ENCODE results near the gene GRIK1.
"Not testable (repeated sequence)": the region's sequence is repeated elsewhere in the genome, so short reads cannot be mapped to it uniquely, and the experiment has no call there.

The GRIK1 gene

GRCh38 chr21:29610779-29611360, 328.9 kb downstream of the GRIK1 start:
- DNase-seq (ENCODE audit: low read depth, low spot score), result no peak

- DNase-seq (ENCODE audit: low read depth, low spot score), result no peak
Measured at GRCh38 chr21:29606613-29607012, 333.2 kb downstream of the GRIK1 start.

- not testable (repeated sequence) for DNase-seq (ENCODE audit: low read depth, low spot score)
Measured at GRCh38 chr21:29605219-29605618, 334.6 kb downstream of the GRIK1 start.

- no peak for DNase-seq (ENCODE audit: low read depth, low spot score)
Measured at GRCh38 chr21:29604076-29604475, 335.7 kb downstream of the GRIK1 start.

- no peak for DNase-seq (ENCODE audit: low read depth, low spot score)
Measured at GRCh38 chr21:29601047-29601446, 338.7 kb downstream of the GRIK1 start.

GRCh38 chr21:29586696-29587095, 353.1 kb downstream of the GRIK1 start:
- DNase-seq (ENCODE audit: low read depth, low spot score), result no peak

GRCh38 chr21:29585462-29585861, 354.3 kb downstream of the GRIK1 start:
- DNase-seq (ENCODE audit: low read depth, low spot score), result no peak

- no peak for DNase-seq (ENCODE audit: low read depth, low spot score)
Measured at GRCh38 chr21:29583424-29583924, 356.3 kb downstream of the GRIK1 start.

GRCh38 chr21:29582855-29583254, 356.9 kb downstream of the GRIK1 start:
- no peak for DNase-seq (ENCODE audit: low read depth, low spot score)

GRCh38 chr21:29581393-29581792, 358.4 kb downstream of the GRIK1 start:
- DNase-seq (ENCODE audit: low read depth, low spot score), result no peak

GRCh38 chr21:29580732-29581285, 359.0 kb downstream of the GRIK1 start:
- no peak for DNase-seq (ENCODE audit: low read depth, low spot score)

- DNase-seq (ENCODE audit: low read depth, low spot score), result no peak
Measured at GRCh38 chr21:29578306-29578705, 361.5 kb downstream of the GRIK1 start.

- no peak for DNase-seq (ENCODE audit: low read depth, low spot score)
Measured at GRCh38 chr21:29571949-29572348, 367.8 kb downstream of the GRIK1 start.

- no peak for DNase-seq (ENCODE audit: low read depth, low spot score)
Measured at GRCh38 chr21:29568020-29568697, 371.6 kb downstream of the GRIK1 start.

GRCh38 chr21:29557931-29558725, 381.7 kb downstream of the GRIK1 start:
- no peak for DNase-seq (ENCODE audit: low read depth, low spot score)

GRCh38 chr21:29557200-29557599, 382.6 kb downstream of the GRIK1 start:
- no peak for DNase-seq (ENCODE audit: low read depth, low spot score)

- no peak for DNase-seq (ENCODE audit: low read depth, low spot score)
Measured at GRCh38 chr21:29555601-29556000, 384.2 kb downstream of the GRIK1 start.

- no peak for DNase-seq (ENCODE audit: low read depth, low spot score)
Measured at GRCh38 chr21:29550205-29550604, 389.6 kb downstream of the GRIK1 start.

- DNase-seq (ENCODE audit: low read depth, low spot score), result no peak
Measured at GRCh38 chr21:29549614-29550013, 390.2 kb downstream of the GRIK1 start.

- no peak for DNase-seq (ENCODE audit: low read depth, low spot score)
Measured at GRCh38 chr21:29547998-29548397, 391.8 kb downstream of the GRIK1 start.

- DNase-seq (ENCODE audit: low read depth, low spot score), result no peak
Measured at GRCh38 chr21:29546071-29546470, 393.7 kb downstream of the GRIK1 start.

- DNase-seq (ENCODE audit: low read depth, low spot score), result no peak
Measured at GRCh38 chr21:29540289-29540688, 399.5 kb downstream of the GRIK1 start.
